GM23338 (cell line): ENCODE results near the gene PDE1A. TPM values are rescaled to one million over a fixed set of nuclear protein-coding genes. Genes with fewer than 3 reads are reported as not detected.

Experiments
- ATAC-seq: fragments of 200-7000 bp; cut with Tn5 transposase; 3 replicates; pipeline ENCODE4 v1.9.1; 2020
- DNase-seq: peaks from one replicate; pipeline ENCODE4 v3.0.0-alpha.2; 2015; ENCODE audit warnings: low spot score
- H2AFZ ChIP-seq: fragments of 200-600 bp; sonication (generic); 2 replicates; pipeline ENCODE4 v1.8.0; 2016; ENCODE audit warnings: antibody characterized with exemption, mild to moderate bottlenecking, moderate library complexity
- H3F3A ChIP-seq: fragments of 200-600 bp; sonication (generic); replicated peaks from 2 replicates; pipeline ENCODE4 v1.8.0; 2017; ENCODE audit warnings: antibody characterized with exemption, mixed run types, low read depth
- H3K27ac ChIP-seq: fragments of 200-600 bp; sonication (generic); 2 replicates; pipeline ENCODE4 v1.6.1; 2016; ENCODE audit warnings: low read depth
- H3K27me3 ChIP-seq: fragments of 200-600 bp; sonication (generic); 2 replicates; pipeline ENCODE4 v1.8.0; 2016; ENCODE audit warnings: mild to moderate bottlenecking, mixed run types, moderate library complexity; ENCODE audit not compliant: insufficient read depth
- H3K36me3 ChIP-seq: fragments of 200-600 bp; sonication (generic); 2 replicates; pipeline ENCODE4 v1.8.0; 2016; ENCODE audit warnings: mild to moderate bottlenecking; ENCODE audit not compliant: insufficient read depth
- H3K4me1 ChIP-seq: fragments of 200-600 bp; sonication (generic); 2 replicates; pipeline ENCODE4 v1.8.0; 2016; ENCODE audit warnings: mild to moderate bottlenecking, moderate library complexity; ENCODE audit not compliant: insufficient read depth
- H3K4me2 ChIP-seq: fragments of 200-600 bp; sonication (generic); 2 replicates; pipeline ENCODE4 v1.7.1; 2017; ENCODE audit warnings: mixed run types
- H3K4me3 ChIP-seq: fragments of 200-600 bp; sonication (generic); 2 replicates; pipeline ENCODE4 v1.6.1; 2016; ENCODE audit warnings: mixed run types
- H3K79me2 ChIP-seq: fragments of 200-600 bp; sonication (generic); replicated peaks from 2 replicates; pipeline ENCODE4 v1.8.0; 2017; ENCODE audit warnings: mild to moderate bottlenecking; ENCODE audit not compliant: insufficient read depth
- H3K9me2 ChIP-seq: fragments of 200-600 bp; sonication (generic); 2 replicates; pipeline ENCODE4 v1.8.0; 2017; ENCODE audit not compliant: insufficient read depth
- H4K20me1 ChIP-seq: fragments of 200-600 bp; sonication (generic); replicated peaks from 2 replicates; pipeline ENCODE4 v1.8.0; 2017; ENCODE audit warnings: mild to moderate bottlenecking; ENCODE audit not compliant: insufficient read depth
- H3K27ac Mint-ChIP-seq: 2 replicates; pipeline ENCODE4 v1.8.0; 2020; ENCODE audit warnings: inconsistent platforms, mild to moderate bottlenecking, moderate library complexity, mixed read lengths
- H3K27me3 Mint-ChIP-seq: 3 replicates; pipeline ENCODE4 v1.8.0; 2022; ENCODE audit warnings: low read depth, mild to moderate bottlenecking, moderate library complexity, mixed read lengths, inconsistent platforms; ENCODE audit not compliant: insufficient read depth, poor library complexity
- H3K36me3 Mint-ChIP-seq: 3 replicates; pipeline ENCODE4 v1.8.0; 2021; ENCODE audit warnings: low read depth, mild to moderate bottlenecking, inconsistent platforms, moderate library complexity, mixed read lengths
- H3K4me1 Mint-ChIP-seq: 3 replicates; pipeline ENCODE4 v1.8.0; 2020; ENCODE audit warnings: mild to moderate bottlenecking, inconsistent platforms, mixed read lengths
- H3K4me3 Mint-ChIP-seq: 3 replicates; pipeline ENCODE4 v1.8.0; 2021; ENCODE audit warnings: moderate library complexity, mild to moderate bottlenecking, inconsistent platforms, mixed read lengths
- H3K9me3 Mint-ChIP-seq: 3 replicates; pipeline ENCODE4 v1.8.0; 2020; ENCODE audit warnings: moderate library complexity, mild to moderate bottlenecking, inconsistent platforms, mixed read lengths
- CREB1 ChIP-seq: fragments of 250-450 bp; sonication (Bioruptor Pico); IDR thresholded peaks from 2 replicates; pipeline ENCODE4 v1.5.0; 2020; ENCODE audit warnings: low read depth, mild to moderate bottlenecking, moderate library complexity
- CTCF ChIP-seq, 2 experiments: fragments of 200-600 bp in 1 of 2; sonication (generic) in 1 of 2; conservative IDR thresholded peaks; 2 replicates each; pipeline versions ENCODE4 v1.5.1 to v1.6.1; 2016 to 2017; ENCODE audit warnings: antibody characterized with exemption in 2 of 2, low read depth in 2 of 2, mild to moderate bottlenecking in 2 of 2, moderate library complexity in 1 of 2
- EZH2 ChIP-seq: fragments of 200-600 bp; sonication (generic); IDR thresholded peaks from one replicate; pipeline ENCODE4 v1.8.0; 2017; ENCODE audit warnings: antibody characterized with exemption, mild to moderate bottlenecking, low read depth; ENCODE audit not compliant: unreplicated experiment
- EZH2phosphoT487 ChIP-seq: fragments of 200-600 bp; sonication (generic); IDR thresholded peaks from one replicate; pipeline ENCODE4 v1.8.1; 2018; ENCODE audit warnings: antibody characterized with exemption; ENCODE audit not compliant: unreplicated experiment
- JUNB ChIP-seq: IDR thresholded peaks from one replicate; pipeline ENCODE4 v1.6.1; 2016; ENCODE audit warnings: antibody characterized with exemption; ENCODE audit not compliant: unreplicated experiment
- NANOG ChIP-seq: IDR thresholded peaks from 2 replicates; pipeline ENCODE4 v1.6.1; 2016; ENCODE audit warnings: antibody characterized with exemption, borderline replicate concordance
- REST ChIP-seq: IDR thresholded peaks from one replicate; pipeline ENCODE4 v1.6.1; 2018; ENCODE audit warnings: antibody characterized with exemption; ENCODE audit not compliant: unreplicated experiment
- STAT1 ChIP-seq: IDR thresholded peaks from one replicate; pipeline ENCODE4 v1.6.1; 2016; ENCODE audit warnings: antibody characterized with exemption; ENCODE audit not compliant: unreplicated experiment
- ZNF114 ChIP-seq: fragments of 250-450 bp; sonication (Bioruptor Pico); IDR thresholded peaks from 2 replicates; pipeline ENCODE4 v1.5.0; 2020; ENCODE audit warnings: mild to moderate bottlenecking, moderate library complexity
- ZNF331 ChIP-seq: fragments of 250-450 bp; sonication (Bioruptor Pico); IDR thresholded peaks from 2 replicates; pipeline ENCODE4 v1.5.0; 2020; ENCODE audit warnings: low read depth, mild to moderate bottlenecking, moderate library complexity
- polyA plus RNA-seq: library from polyadenylated mRNA; unstranded; fragments of >200 nt; fragmentation: Nextera tagmentation; extraction: Ambion mirVana; gene quantifications from 2 replicates; pipeline ENCODE4 v1.2.1, GENCODE V29; 2016
- total RNA-seq: library from RNA; depleted of rRNA; stranded (reverse); fragments of >200 nt; shearing (Covaris generic); gene quantifications from 2 replicates; pipeline ENCODE4 v1.2.3, GENCODE V29; 2014
- TF ChIP-seq, protein P1 (sequence below): IDR thresholded peaks from 2 replicates; pipeline ENCODE4 v1.6.1; 2016; ENCODE audit warnings: antibody characterized with exemption
- TF ChIP-seq, protein P2 (sequence below): fragments of 250-450 bp; sonication (Bioruptor Pico); IDR thresholded peaks from 2 replicates; pipeline ENCODE4 v1.5.0; 2020; ENCODE audit warnings: mild to moderate bottlenecking, moderate library complexity

Gene PDE1A
- total and polyA plus RNA-seq, 2 experiments from 2014 or later = 0.28 to 0.31 TPM

- Histone ChIP-seq H3K27me3 (no peaks in the 10 kb centered on the region), H3F3A (no peaks in the 10 kb centered on the region), H3K79me2 (no peaks in the 10 kb centered on the region), H3K27ac (no peak overlapping the region), H4K20me1 (no peaks in the 10 kb centered on the region), H3K4me3 (no peak overlapping the region), H3K4me2 (no peak overlapping the region), H3K9me2 (no peaks in the 10 kb centered on the region), H3K4me1 (no peaks in the 10 kb centered on the region), H3K36me3 (peaks cover 3% of the 10 kb centered on the region; the same call in 1 of the 2 replicates), H2AFZ (no peak overlapping the region)
- no peak overlapping the region for H3K4me3 Mint-ChIP-seq
- DNase-seq = no peak
- TF ChIP-seq CREB1 (CRISPR knock-in tag) = no peak
- TF ChIP-seq, protein P1, sequence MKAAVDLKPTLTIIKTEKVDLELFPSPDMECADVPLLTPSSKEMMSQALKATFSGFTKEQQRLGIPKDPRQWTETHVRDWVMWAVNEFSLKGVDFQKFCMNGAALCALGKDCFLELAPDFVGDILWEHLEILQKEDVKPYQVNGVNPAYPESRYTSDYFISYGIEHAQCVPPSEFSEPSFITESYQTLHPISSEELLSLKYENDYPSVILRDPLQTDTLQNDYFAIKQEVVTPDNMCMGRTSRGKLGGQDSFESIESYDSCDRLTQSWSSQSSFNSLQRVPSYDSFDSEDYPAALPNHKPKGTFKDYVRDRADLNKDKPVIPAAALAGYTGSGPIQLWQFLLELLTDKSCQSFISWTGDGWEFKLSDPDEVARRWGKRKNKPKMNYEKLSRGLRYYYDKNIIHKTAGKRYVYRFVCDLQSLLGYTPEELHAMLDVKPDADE = no peak
- TF ChIP-seq REST = no peak
- no peak for TF ChIP-seq STAT1
- no peak for TF ChIP-seq EZH2phosphoT487
- no peak for TF ChIP-seq NANOG
- no peak for TF ChIP-seq EZH2
- no peak for TF ChIP-seq CTCF (conservative IDR thresholded peaks at IDR 0.05; ENCODE audit: low read depth in 2 of 2)
- TF ChIP-seq ZNF331 (CRISPR knock-in tag) = no peak
- no peak for TF ChIP-seq JUNB
- TF ChIP-seq, protein P2, sequence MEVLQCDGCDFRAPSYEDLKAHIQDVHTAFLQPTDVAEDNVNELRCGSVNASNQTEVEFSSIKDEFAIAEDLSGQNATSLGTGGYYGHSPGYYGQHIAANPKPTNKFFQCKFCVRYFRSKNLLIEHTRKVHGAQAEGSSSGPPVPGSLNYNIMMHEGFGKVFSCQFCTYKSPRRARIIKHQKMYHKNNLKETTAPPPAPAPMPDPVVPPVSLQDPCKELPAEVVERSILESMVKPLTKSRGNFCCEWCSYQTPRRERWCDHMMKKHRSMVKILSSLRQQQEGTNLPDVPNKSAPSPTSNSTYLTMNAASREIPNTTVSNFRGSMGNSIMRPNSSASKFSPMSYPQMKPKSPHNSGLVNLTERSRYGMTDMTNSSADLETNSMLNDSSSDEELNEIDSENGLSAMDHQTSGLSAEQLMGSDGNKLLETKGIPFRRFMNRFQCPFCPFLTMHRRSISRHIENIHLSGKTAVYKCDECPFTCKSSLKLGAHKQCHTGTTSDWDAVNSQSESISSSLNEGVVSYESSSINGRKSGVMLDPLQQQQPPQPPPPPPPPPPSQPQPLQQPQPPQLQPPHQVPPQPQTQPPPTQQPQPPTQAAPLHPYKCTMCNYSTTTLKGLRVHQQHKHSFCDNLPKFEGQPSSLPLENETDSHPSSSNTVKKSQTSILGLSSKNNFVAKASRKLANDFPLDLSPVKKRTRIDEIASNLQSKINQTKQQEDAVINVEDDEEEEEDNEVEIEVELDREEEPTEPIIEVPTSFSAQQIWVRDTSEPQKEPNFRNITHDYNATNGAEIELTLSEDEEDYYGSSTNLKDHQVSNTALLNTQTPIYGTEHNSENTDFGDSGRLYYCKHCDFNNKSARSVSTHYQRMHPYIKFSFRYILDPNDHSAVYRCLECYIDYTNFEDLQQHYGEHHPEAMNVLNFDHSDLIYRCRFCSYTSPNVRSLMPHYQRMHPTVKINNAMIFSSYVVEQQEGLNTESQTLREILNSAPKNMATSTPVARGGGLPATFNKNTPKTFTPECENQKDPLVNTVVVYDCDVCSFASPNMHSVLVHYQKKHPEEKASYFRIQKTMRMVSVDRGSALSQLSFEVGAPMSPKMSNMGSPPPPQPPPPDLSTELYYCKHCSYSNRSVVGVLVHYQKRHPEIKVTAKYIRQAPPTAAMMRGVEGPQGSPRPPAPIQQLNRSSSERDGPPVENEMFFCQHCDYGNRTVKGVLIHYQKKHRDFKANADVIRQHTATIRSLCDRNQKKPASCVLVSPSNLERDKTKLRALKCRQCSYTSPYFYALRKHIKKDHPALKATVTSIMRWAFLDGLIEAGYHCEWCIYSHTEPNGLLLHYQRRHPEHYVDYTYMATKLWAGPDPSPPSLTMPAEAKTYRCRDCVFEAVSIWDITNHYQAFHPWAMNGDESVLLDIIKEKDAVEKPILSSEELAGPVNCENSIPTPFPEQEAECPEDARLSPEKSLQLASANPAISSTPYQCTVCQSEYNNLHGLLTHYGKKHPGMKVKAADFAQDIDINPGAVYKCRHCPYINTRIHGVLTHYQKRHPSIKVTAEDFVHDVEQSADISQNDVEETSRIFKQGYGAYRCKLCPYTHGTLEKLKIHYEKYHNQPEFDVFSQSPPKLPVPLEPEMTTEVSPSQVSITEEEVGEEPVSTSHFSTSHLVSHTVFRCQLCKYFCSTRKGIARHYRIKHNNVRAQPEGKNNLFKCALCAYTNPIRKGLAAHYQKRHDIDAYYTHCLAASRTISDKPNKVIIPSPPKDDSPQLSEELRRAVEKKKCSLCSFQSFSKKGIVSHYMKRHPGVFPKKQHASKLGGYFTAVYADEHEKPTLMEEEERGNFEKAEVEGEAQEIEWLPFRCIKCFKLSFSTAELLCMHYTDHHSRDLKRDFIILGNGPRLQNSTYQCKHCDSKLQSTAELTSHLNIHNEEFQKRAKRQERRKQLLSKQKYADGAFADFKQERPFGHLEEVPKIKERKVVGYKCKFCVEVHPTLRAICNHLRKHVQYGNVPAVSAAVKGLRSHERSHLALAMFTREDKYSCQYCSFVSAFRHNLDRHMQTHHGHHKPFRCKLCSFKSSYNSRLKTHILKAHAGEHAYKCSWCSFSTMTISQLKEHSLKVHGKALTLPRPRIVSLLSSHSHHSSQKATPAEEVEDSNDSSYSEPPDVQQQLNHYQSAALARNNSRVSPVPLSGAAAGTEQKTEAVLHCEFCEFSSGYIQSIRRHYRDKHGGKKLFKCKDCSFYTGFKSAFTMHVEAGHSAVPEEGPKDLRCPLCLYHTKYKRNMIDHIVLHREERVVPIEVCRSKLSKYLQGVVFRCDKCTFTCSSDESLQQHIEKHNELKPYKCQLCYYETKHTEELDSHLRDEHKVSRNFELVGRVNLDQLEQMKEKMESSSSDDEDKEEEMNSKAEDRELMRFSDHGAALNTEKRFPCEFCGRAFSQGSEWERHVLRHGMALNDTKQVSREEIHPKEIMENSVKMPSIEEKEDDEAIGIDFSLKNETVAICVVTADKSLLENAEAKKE (CRISPR knock-in tag) = no peak
- no peak for TF ChIP-seq ZNF114 (CRISPR knock-in tag)
- H3K27ac Mint-ChIP-seq = no peak overlapping the region
- H3K27me3 Mint-ChIP-seq = peaks cover 6% of the 10 kb centered on the region
- H3K9me3 Mint-ChIP-seq = peaks cover 40% of the 10 kb centered on the region
- H3K4me1 Mint-ChIP-seq = no peaks in the 10 kb centered on the region; the same call in 2 of the 3 replicates
- peaks cover 33% of the 10 kb centered on the region for H3K36me3 Mint-ChIP-seq
- no peak for ATAC-seq
Measured at GRCh38 chr2:182381225-182381624, 45.6 kb downstream of the PDE1A start.
